ENCODE data around the gene DHH. TPM values are rescaled to one million over a fixed set of nuclear protein-coding genes. Genes with fewer than 3 reads are reported as not detected.

Gene DHH
- polyA plus RNA-seq, 3 donors, result not detected

DNA sequence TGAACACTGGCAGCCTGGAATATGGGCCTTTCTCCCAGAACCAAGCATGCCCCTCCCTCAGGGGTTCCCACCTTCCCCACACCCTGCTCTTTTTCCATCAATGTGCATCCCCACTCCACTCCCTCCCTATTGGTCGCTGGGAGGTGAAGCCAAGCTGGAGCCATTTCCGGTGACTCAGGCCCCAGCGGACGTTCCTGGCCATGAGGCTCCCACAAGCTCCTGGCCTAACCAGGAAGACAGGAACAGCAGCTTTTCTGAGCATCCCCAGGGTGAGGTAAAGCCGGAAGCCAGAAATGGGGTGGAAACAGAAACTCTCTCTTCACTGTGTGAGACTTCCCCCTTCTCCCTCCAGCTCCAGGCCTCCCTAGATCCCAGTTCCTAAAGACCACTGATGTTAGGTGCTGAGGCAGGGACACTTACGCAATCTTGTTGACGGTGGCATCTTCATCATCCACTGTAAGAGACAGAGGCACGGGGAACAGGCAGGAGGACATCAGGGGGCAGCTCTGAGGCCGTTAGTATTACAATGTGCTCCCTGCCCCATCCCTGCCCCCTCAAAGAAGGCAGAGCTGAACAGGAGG is 11.0 kb upstream of the DHH start:
- Histone ChIP-seq H3K79me2 (ENCODE audit: insufficient read depth, low read length) (peaks cover 39% of the 10 kb centered on the region), H4K20me1 (ENCODE audit: insufficient read depth, low read length) (peaks cover 80% of the 10 kb centered on the region), H3K9me3 (replicated peaks in 1 of 2; ENCODE audit: control insufficient read depth in 1 of 2, insufficient read depth in 1 of 2, low read length in 2 of 2) (no peaks in the 10 kb centered on the region), H3K4me1 (ENCODE audit: control insufficient read depth in 1 of 2, insufficient read depth in 2 of 2, low read length in 2 of 2) (peaks cover 61 to 67% of the 10 kb centered on the region in 2 donors), H3K4me2 (replicated peaks; ENCODE audit: extremely low read depth, low read length, poor library complexity, severe bottlenecking) (peak overlapping the region; percentile 31), H3K9ac (ENCODE audit: insufficient read depth, low read length, poor library complexity, severe bottlenecking) (no peak overlapping the region), H2AFZ (ENCODE audit: insufficient read depth, low read depth, low read length, poor library complexity, severe bottlenecking) (no peak overlapping the region), H3K27me3 (ENCODE audit: control insufficient read depth in 2 of 2, insufficient read depth in 2 of 2, low read length in 2 of 2) (no peaks in the 10 kb centered on the region), H3K4me3 (replicated peaks in 1 of 3; ENCODE audit: low read depth in 2 of 3, low read length in 3 of 3) (peak overlapping the region in 1 of 3 experiments; percentile 40), H3K27ac (ENCODE audit: low read depth in 1 of 2, low read length in 2 of 2) (peak overlapping the region; percentile 53 to 64), H3K36me3 (replicated peaks in 1 of 2; ENCODE audit: control insufficient read depth in 1 of 2, insufficient read depth in 2 of 2, low read length in 2 of 2) (peaks cover 35 to 56% of the 10 kb centered on the region in 2 donors)
- Mint-ChIP-seq H3K36me3 (peaks cover 52 to 55% of the 10 kb centered on the region in 2 donors), H3K27ac (peak overlapping the region; percentile 30 to 87 (median 74)), H3K27me3 (ENCODE audit: low read depth in 3 of 3) (peaks cover 0 to 1% (median 0%) of the 10 kb centered on the region in 3 donors), H3K4me1 (peaks cover 58% of the 10 kb centered on the region), H3K9me3 (no peaks in the 10 kb centered on the region), H3K4me3 (peak overlapping the region in 1 of 2 donors; percentile 55)
- peak in 2 of 3 donors; percentile 31 to 49 for DNase-seq
- 53% methylated on average over 8 of the region's 9 CpGs for WGBS (ENCODE audit: insufficient coverage)
- TF ChIP-seq, protein P1, sequence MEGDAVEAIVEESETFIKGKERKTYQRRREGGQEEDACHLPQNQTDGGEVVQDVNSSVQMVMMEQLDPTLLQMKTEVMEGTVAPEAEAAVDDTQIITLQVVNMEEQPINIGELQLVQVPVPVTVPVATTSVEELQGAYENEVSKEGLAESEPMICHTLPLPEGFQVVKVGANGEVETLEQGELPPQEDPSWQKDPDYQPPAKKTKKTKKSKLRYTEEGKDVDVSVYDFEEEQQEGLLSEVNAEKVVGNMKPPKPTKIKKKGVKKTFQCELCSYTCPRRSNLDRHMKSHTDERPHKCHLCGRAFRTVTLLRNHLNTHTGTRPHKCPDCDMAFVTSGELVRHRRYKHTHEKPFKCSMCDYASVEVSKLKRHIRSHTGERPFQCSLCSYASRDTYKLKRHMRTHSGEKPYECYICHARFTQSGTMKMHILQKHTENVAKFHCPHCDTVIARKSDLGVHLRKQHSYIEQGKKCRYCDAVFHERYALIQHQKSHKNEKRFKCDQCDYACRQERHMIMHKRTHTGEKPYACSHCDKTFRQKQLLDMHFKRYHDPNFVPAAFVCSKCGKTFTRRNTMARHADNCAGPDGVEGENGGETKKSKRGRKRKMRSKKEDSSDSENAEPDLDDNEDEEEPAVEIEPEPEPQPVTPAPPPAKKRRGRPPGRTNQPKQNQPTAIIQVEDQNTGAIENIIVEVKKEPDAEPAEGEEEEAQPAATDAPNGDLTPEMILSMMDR (IDR thresholded peaks at IDR 0.05), result no peak
- intact Hi-C loops (cut with micrococcal nuclease), result no loop called here

DNA sequence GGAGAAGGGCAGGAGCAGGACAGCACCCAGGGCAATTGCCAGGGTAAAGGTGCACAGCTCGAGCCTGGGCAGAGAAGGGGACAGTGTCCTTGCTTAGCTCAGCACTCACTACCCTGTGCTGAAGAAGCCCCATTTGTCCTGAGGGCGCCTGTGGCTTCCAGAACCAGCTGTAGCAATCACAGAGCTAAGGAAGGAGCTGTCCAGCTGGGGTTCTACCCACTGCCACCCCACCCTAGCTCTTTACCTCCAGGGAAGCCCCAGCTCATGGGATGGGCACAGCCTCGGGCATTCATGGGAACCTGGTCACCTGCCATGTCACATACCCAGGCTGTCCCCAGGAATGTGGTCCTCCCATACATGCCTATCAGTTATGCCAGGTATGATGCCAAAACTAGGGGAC is 10.2 kb upstream of the DHH start:
- Histone ChIP-seq H3K9me3 (replicated peaks in 1 of 2; ENCODE audit: control insufficient read depth in 1 of 2, insufficient read depth in 1 of 2, low read length in 2 of 2) (no peaks in the 10 kb centered on the region), H3K4me2 (replicated peaks; ENCODE audit: extremely low read depth, low read length, poor library complexity, severe bottlenecking) (peak overlapping the region; percentile 8), H2AFZ (ENCODE audit: insufficient read depth, low read depth, low read length, poor library complexity, severe bottlenecking) (no peak overlapping the region), H3K4me3 (replicated peaks in 1 of 3; ENCODE audit: low read depth in 2 of 3, low read length in 3 of 3) (peak overlapping the region in 1 of 3 experiments; percentile 40), H3K79me2 (ENCODE audit: insufficient read depth, low read length) (peaks cover 37% of the 10 kb centered on the region), H3K36me3 (replicated peaks in 1 of 2; ENCODE audit: control insufficient read depth in 1 of 2, insufficient read depth in 2 of 2, low read length in 2 of 2) (peaks cover 43 to 64% of the 10 kb centered on the region in 2 donors), H3K9ac (ENCODE audit: insufficient read depth, low read length, poor library complexity, severe bottlenecking) (no peak overlapping the region), H3K27me3 (ENCODE audit: control insufficient read depth in 2 of 2, insufficient read depth in 2 of 2, low read length in 2 of 2) (no peaks in the 10 kb centered on the region), H3K27ac (ENCODE audit: low read depth in 1 of 2, low read length in 2 of 2) (peak overlapping the region in 1 of 2 donors; percentile 64), H4K20me1 (ENCODE audit: insufficient read depth, low read length) (peaks cover 80% of the 10 kb centered on the region), H3K4me1 (ENCODE audit: control insufficient read depth in 1 of 2, insufficient read depth in 2 of 2, low read length in 2 of 2) (peaks cover 61 to 65% of the 10 kb centered on the region in 2 donors)
- peaks cover 57% of the 10 kb centered on the region for H3K4me1 Mint-ChIP-seq
- no peaks in the 10 kb centered on the region for H3K9me3 Mint-ChIP-seq
- TF ChIP-seq, protein P1 (IDR thresholded peaks at IDR 0.05), result no peak
- H3K4me3 Mint-ChIP-seq, result no peak overlapping the region
- DNase-seq, result no peak
- peaks cover 0 to 1% (median 0%) of the 10 kb centered on the region in 3 donors for H3K27me3 Mint-ChIP-seq (ENCODE audit: low read depth in 3 of 3)
- WGBS (ENCODE audit: insufficient coverage), result 92% methylated on average over 2 of the region's 3 CpGs
- H3K36me3 Mint-ChIP-seq, result peaks cover 60 to 62% of the 10 kb centered on the region in 2 donors
- peak overlapping the region in 1 of 7 donors; percentile 72 for H3K27ac Mint-ChIP-seq
- intact Hi-C loops (cut with micrococcal nuclease), result no loop called here
